Transverse colon (tissue), 3 donors: ENCODE measurements around the gene RAB4B.

ENCODE experiments used
- POLR2A ChIP-seq: fragments of 450-650 bp; IDR thresholded peaks from one replicate; pipeline ENCODE4 v1.6.1; 2016; ENCODE audit warnings: antibody characterized with exemption, mild to moderate bottlenecking, moderate library complexity
- TF ChIP-seq, protein P1 (sequence below), 5 experiments: fragments of 200-600 bp in 3 of 5; fragments of 450-650 bp in 2 of 5; sonication (generic) in 3 of 5; IDR thresholded peaks; 1 replicate in 2 of 5; 2 replicates in 3 of 5; pipeline ENCODE4 v1.5.1; 2016 to 2017; ENCODE audit warnings: antibody characterized with exemption in 5 of 5, inconsistent platforms in 3 of 5, mild to moderate bottlenecking in 2 of 5, moderate library complexity in 1 of 5

DNA sequence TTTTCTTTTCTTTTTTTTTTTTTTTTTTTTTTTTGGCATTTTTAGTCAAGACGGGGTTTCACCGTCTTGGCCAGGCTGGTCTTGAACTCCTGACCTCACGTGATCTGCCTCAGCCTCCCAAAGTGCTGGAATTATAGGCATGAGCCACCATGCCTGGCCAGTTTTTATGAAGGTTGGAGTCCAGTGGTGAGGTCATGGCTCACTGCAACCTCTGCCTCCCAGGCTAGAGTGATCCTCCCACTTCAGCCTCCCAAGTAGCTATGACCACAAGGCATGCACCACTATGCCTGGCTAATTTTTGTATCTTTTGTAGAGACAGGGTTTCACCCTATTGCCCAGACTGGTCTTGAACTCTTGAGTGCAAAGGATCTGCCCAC is 22.8 kb upstream of the RAB4B start:
- TF ChIP-seq, protein P1, sequence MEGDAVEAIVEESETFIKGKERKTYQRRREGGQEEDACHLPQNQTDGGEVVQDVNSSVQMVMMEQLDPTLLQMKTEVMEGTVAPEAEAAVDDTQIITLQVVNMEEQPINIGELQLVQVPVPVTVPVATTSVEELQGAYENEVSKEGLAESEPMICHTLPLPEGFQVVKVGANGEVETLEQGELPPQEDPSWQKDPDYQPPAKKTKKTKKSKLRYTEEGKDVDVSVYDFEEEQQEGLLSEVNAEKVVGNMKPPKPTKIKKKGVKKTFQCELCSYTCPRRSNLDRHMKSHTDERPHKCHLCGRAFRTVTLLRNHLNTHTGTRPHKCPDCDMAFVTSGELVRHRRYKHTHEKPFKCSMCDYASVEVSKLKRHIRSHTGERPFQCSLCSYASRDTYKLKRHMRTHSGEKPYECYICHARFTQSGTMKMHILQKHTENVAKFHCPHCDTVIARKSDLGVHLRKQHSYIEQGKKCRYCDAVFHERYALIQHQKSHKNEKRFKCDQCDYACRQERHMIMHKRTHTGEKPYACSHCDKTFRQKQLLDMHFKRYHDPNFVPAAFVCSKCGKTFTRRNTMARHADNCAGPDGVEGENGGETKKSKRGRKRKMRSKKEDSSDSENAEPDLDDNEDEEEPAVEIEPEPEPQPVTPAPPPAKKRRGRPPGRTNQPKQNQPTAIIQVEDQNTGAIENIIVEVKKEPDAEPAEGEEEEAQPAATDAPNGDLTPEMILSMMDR (IDR thresholded peaks at IDR 0.05): no peak
- no peak for TF ChIP-seq POLR2A
